AG20443 (cell line): ENCODE data around the gene CDH23.
A peak's percentile ranks its signal among the peaks of the same experiment; 100 is the strongest.

ENCODE experiments used
- DNase-seq: peaks from one replicate; pipeline ENCODE4 v3.0.0; 2012; ENCODE audit warnings: low spot score, mixed read lengths

CDH23 gene

GRCh38 chr10:71370031-71370430, 26.7 kb upstream of the CDH23 start:
- no peak for DNase-seq

- no peak for DNase-seq
Measured at GRCh38 chr10:71371750-71372166, 25.0 kb upstream of the CDH23 start.

- peak; percentile 45 for DNase-seq
Measured at GRCh38 chr10:71372882-71373495, 23.7 kb upstream of the CDH23 start.

- DNase-seq: no peak
Measured at GRCh38 chr10:71374481-71375233, 22.1 kb upstream of the CDH23 start.

GRCh38 chr10:71375952-71376351, 20.8 kb upstream of the CDH23 start:
- no peak for DNase-seq

- peak; percentile 34 for DNase-seq
Measured at GRCh38 chr10:71378336-71379117, 18.2 kb upstream of the CDH23 start.

- DNase-seq: no peak
Measured at GRCh38 chr10:71379118-71379766, 17.5 kb upstream of the CDH23 start.

GRCh38 chr10:71380841-71381240, 15.9 kb upstream of the CDH23 start:
- DNase-seq: no peak

GRCh38 chr10:71381611-71382010, 15.1 kb upstream of the CDH23 start:
- DNase-seq: no peak

- DNase-seq: no peak
Measured at GRCh38 chr10:71382028-71382427, 14.7 kb upstream of the CDH23 start.

- no peak for DNase-seq
Measured at GRCh38 chr10:71382757-71383156, 14.0 kb upstream of the CDH23 start.

GRCh38 chr10:71383972-71384687, 12.6 kb upstream of the CDH23 start:
- DNase-seq: peak; percentile 80

GRCh38 chr10:71388171-71388570, 8.5 kb upstream of the CDH23 start:
- no peak for DNase-seq

GRCh38 chr10:71388583-71389310, 8.0 kb upstream of the CDH23 start:
- DNase-seq: no peak

GRCh38 chr10:71389768-71390460, 6.8 kb upstream of the CDH23 start:
- no peak for DNase-seq

- no peak for DNase-seq
Measured at GRCh38 chr10:71390461-71390835, 6.3 kb upstream of the CDH23 start.

- DNase-seq: no peak
Measured at GRCh38 chr10:71390921-71391690, 5.6 kb upstream of the CDH23 start.

GRCh38 chr10:71391701-71392100, 5.0 kb upstream of the CDH23 start:
- DNase-seq: no peak

- no peak for DNase-seq
Measured at GRCh38 chr10:71392292-71392691, 4.4 kb upstream of the CDH23 start.
